ENCODE measurements around the gene CTNNA2.

DNA sequence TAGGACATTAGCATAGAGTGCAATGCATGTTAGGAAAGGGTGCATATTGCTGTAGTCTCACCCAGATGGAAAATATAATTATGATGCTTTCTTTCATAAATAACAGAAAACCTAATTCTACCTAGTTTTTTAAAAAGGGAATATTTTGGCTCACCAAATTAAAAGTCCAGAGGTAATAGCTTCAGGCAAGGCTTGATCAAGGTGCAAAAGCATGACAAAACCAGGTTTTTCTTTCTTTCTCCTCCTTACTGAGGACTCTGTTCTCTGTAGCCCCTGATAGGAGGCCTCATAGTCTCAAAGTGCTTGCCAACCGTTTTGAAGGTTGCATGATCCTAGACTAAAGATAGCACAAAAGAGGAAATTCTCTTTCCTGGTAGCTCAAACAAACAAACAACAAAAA is 349.9 kb downstream of the CTNNA2 start:
- no peak for TF ChIP-seq CTCF (IDR thresholded peaks at IDR 0.05)
- no peak for TF ChIP-seq ZFX (IDR thresholded peaks at IDR 0.05; ENCODE audit: borderline replicate concordance)

Data from 22Rv1 (cell line).